ENCODE data around the gene ZSWIM1. TPM values are rescaled to one million over a fixed set of nuclear protein-coding genes. Genes with fewer than 3 reads are reported as not detected.
"Not testable (repeated sequence)": the region's sequence is repeated elsewhere in the genome, so short reads cannot be mapped to it uniquely, and the experiment has no call there.

ZSWIM1 gene
- total and polyA plus RNA-seq, 7 donors: 3.6 to 9.4 (median 6.5) TPM

DNA sequence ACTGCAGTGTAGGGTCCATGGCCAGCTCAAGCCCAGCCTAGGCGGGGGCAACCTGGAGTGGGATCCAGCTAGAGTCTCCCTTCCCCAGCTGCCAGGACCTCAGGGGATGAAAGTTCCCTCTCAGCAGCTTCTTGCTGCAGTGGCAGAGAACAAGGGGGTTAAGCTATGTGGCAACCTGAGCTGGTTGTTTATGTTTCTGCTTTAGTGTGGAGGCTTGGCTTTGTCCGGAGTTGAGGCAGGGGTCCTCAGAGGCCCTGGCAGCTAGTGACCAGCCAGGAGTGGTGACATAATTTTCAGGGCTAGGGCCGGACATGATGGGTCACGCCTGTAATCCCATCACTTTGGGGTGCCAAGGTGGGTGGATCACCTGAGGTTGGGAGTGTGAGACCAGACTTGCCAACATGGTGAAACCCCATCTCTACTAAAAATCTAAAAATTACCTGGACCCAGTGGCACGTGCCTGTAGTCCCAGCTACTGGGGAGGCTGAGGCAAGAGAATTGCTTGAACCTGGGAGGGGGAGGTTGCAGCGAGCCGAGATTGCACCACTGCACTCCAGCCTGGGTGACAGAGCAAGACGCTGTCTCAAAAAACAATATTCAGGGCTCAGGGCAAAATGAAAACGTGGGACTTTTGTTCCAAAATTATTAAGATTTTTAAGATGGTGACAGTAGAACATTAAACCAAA, 44.9 kb downstream of the ZSWIM1 start:
- Histone ChIP-seq H3K27ac (peak overlapping the region in 1 of 4 donors; percentile 71), H3K4me3 (no peak overlapping the region), H3K27me3 (no peaks in the 10 kb centered on the region), H3K9me3 (no peaks in the 10 kb centered on the region), H3K36me3 (no peaks in the 10 kb centered on the region), H3K4me1 (peaks cover 0 to 16% (median 14%) of the 10 kb centered on the region in 4 donors)
- no peak for DNase-seq
- no peak for TF ChIP-seq EP300 (IDR thresholded peaks at IDR 0.05)
- no peak for TF ChIP-seq POLR2AphosphoS5 (IDR thresholded peaks at IDR 0.05)
- TF ChIP-seq, protein P1, sequence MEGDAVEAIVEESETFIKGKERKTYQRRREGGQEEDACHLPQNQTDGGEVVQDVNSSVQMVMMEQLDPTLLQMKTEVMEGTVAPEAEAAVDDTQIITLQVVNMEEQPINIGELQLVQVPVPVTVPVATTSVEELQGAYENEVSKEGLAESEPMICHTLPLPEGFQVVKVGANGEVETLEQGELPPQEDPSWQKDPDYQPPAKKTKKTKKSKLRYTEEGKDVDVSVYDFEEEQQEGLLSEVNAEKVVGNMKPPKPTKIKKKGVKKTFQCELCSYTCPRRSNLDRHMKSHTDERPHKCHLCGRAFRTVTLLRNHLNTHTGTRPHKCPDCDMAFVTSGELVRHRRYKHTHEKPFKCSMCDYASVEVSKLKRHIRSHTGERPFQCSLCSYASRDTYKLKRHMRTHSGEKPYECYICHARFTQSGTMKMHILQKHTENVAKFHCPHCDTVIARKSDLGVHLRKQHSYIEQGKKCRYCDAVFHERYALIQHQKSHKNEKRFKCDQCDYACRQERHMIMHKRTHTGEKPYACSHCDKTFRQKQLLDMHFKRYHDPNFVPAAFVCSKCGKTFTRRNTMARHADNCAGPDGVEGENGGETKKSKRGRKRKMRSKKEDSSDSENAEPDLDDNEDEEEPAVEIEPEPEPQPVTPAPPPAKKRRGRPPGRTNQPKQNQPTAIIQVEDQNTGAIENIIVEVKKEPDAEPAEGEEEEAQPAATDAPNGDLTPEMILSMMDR (IDR thresholded peaks at IDR 0.05): no peak
- TF ChIP-seq POLR2A (IDR thresholded peaks at IDR 0.05): no peak
- WGBS, 2 donors: 60 to 74% methylated on average over 9 of the region's 9 CpGs
- intact Hi-C loops (cut with DNase I): no loop called here

DNA sequence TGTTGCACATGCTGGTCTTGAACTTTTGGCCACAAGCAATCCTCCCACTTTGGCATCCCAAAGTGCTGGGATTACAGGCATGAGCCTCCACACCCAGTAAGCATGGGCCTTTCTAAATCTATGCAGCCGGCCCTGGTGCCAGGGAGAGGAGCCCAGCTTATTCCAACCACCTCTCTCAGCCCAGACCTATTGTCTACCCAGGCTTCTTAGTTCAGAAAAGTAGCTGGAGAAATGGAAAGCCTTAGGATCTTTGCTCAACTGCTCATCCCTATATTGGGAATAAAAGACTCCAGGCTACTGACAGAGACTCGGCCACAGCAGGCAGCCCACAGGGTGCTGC, 45.7 kb downstream of the ZSWIM1 start:
- DNase-seq: no peak
- intact Hi-C loops (cut with DNase I): no loop called here
- Histone ChIP-seq H3K36me3 (no peaks in the 10 kb centered on the region), H3K9me3 (no peaks in the 10 kb centered on the region), H3K4me1 (peaks cover 0 to 16% (median 14%) of the 10 kb centered on the region in 4 donors), H3K27ac (no peak overlapping the region), H3K4me3 (no peak overlapping the region), H3K27me3 (no peaks in the 10 kb centered on the region)
- TF ChIP-seq EP300 (IDR thresholded peaks at IDR 0.05) (no peak), POLR2A (IDR thresholded peaks at IDR 0.05) (no peak), POLR2AphosphoS5 (IDR thresholded peaks at IDR 0.05) (no peak)
- TF ChIP-seq, protein P1 (IDR thresholded peaks at IDR 0.05): no peak
- 76 to 88% methylated on average over 2 of the region's 2 CpGs for WGBS, 2 donors

- Histone ChIP-seq H3K9me3 (no peaks in the 10 kb centered on the region), H3K4me3 (no peak overlapping the region), H3K27ac (no peak overlapping the region), H3K27me3 (no peaks in the 10 kb centered on the region), H3K4me1 (peaks cover 0 to 16% (median 14%) of the 10 kb centered on the region in 4 donors), H3K36me3 (no peaks in the 10 kb centered on the region)
- no peak for DNase-seq
- WGBS, 2 donors: 50 to 79% methylated on average over 14 of the region's 14 CpGs
- intact Hi-C loops (cut with DNase I): no loop called here
- TF ChIP-seq POLR2AphosphoS5 (IDR thresholded peaks at IDR 0.05): no peak
- TF ChIP-seq EP300 (IDR thresholded peaks at IDR 0.05): no peak
- TF ChIP-seq POLR2A (IDR thresholded peaks at IDR 0.05): no peak
- TF ChIP-seq, protein P1 (IDR thresholded peaks at IDR 0.05): no peak
Measured at GRCh38 chr20:45927071-45927878, 46.2 kb downstream of the ZSWIM1 start.

DNA sequence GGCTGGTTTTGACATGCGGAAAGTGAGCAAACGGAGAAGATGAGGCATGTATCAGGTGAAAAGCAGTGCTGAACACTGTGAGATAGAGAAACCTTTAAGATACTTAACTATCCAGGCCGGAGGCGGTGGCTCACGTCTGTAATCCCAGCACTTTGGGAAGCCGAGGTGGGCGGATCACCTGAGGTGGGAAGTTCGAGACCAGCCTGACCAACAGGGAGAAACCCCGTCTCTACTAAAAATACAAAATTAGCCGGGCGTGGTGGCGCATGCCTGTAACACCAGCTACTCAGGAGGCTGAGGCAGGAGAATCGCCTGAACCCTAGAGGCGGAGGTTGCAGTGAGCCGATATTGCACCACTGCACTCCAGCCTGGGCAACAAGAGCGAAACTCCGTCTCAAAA, 50.7 kb downstream of the ZSWIM1 start:
- intact Hi-C loops (cut with DNase I): loop anchor here (10.0 kb wide), 2 partner anchors 117 to 567 kb away; partner anchors contain the start of genes SYS1 and UBE2C

More for the DNA sequence above, 50.7 kb downstream of the ZSWIM1 start:
- not testable (repeated sequence) for DNase-seq, H3K9me3 ChIP-seq, H3K4me3 ChIP-seq, H3K27me3 ChIP-seq, H3K36me3 ChIP-seq, H3K27ac ChIP-seq
- H3K4me1 ChIP-seq: peaks cover 0 to 25% (median 20%) of the 10 kb centered on the region in 4 donors
- WGBS, 2 donors: 94% methylated on average over 17 of the region's 17 CpGs

All from sigmoid colon (tissue), 7 donors.